Liver (tissue), 9 donors: Measurements from ENCODE around the gene C10orf88. TPM values are rescaled to one million over a fixed set of nuclear protein-coding genes. Genes with fewer than 3 reads are reported as not detected.

Experiments
- DNase-seq: peaks from one replicate; pipeline ENCODE4 v3.0.0-alpha.2; 2017; ENCODE audit warnings: low spot score
- H3K27ac ChIP-seq, 2 donors: one replicate each; pipeline ENCODE4 v1.7.0; 2013; ENCODE audit warnings: inconsistent platforms in 2 of 2, low read length in 2 of 2, control low read depth in 1 of 2, low read depth in 1 of 2, mild to moderate bottlenecking in 1 of 2
- H3K27me3 ChIP-seq, 4 donors: one replicate each; pipeline versions ENCODE4 v1.6.1 to v1.7.0; 2013; ENCODE audit warnings: low read length in 3 of 4, inconsistent platforms in 1 of 4, mild to moderate bottlenecking in 1 of 4, moderate library complexity in 1 of 4; ENCODE audit not compliant: control insufficient read depth in 4 of 4, insufficient read depth in 4 of 4
- H3K36me3 ChIP-seq, 4 donors: one replicate each; pipeline versions ENCODE4 v1.6.1 to v1.7.0; 2013; ENCODE audit warnings: low read length in 3 of 4, mild to moderate bottlenecking in 3 of 4, low read depth in 1 of 4, moderate library complexity in 1 of 4; ENCODE audit not compliant: control insufficient read depth in 4 of 4, insufficient read depth in 3 of 4
- H3K4me1 ChIP-seq, 4 donors: one replicate each; pipeline versions ENCODE4 v1.6.1 to v1.7.0; 2013; ENCODE audit warnings: low read length in 3 of 4, mild to moderate bottlenecking in 3 of 4, moderate library complexity in 1 of 4; ENCODE audit not compliant: control insufficient read depth in 4 of 4, insufficient read depth in 4 of 4
- H3K4me3 ChIP-seq, 3 donors: one replicate each; pipeline versions ENCODE4 v1.6.1 to v1.7.0; 2013; ENCODE audit warnings: low read length in 3 of 3, control low read depth in 1 of 3, low read depth in 1 of 3, mild to moderate bottlenecking in 1 of 3
- H3K9ac ChIP-seq, 2 donors: one replicate each; pipeline ENCODE4 v1.7.0; 2013; ENCODE audit warnings: low read length in 2 of 2, mild to moderate bottlenecking in 2 of 2, moderate library complexity in 2 of 2, control low read depth in 1 of 2, low read depth in 1 of 2
- H3K9me3 ChIP-seq, 4 donors: one replicate each; pipeline versions ENCODE4 v1.6.1 to v1.7.0; 2013; ENCODE audit warnings: low read length in 3 of 4; ENCODE audit not compliant: control insufficient read depth in 4 of 4
- EGR1 ChIP-seq, 2 donors: IDR thresholded peaks; 2 replicates each; pipeline ENCODE4 v1.6.1; 2016 to 2018; ENCODE audit warnings: antibody characterized with exemption in 2 of 2, low read depth in 2 of 2
- FOXA1 ChIP-seq: IDR thresholded peaks from 2 replicates; pipeline ENCODE4 v1.6.1; 2016; ENCODE audit warnings: antibody characterized with exemption
- FOXA2 ChIP-seq: IDR thresholded peaks from 2 replicates; pipeline ENCODE4 v1.6.1; 2016; ENCODE audit warnings: antibody characterized with exemption
- GABPA ChIP-seq, 2 donors: IDR thresholded peaks in 1 of 2; conservative IDR thresholded peaks in 1 of 2; 2 replicates each; pipeline ENCODE4 v1.6.1; 2016; ENCODE audit warnings: antibody characterized with exemption in 2 of 2, mild to moderate bottlenecking in 1 of 2, moderate library complexity in 1 of 2
- HNF4A ChIP-seq, 2 donors: conservative IDR thresholded peaks; 2 replicates each; pipeline ENCODE4 v1.6.1; 2016; ENCODE audit warnings: antibody characterized with exemption in 2 of 2, mild to moderate bottlenecking in 2 of 2
- HNF4G ChIP-seq: IDR thresholded peaks from 2 replicates; pipeline ENCODE4 v1.6.1; 2016; ENCODE audit warnings: antibody characterized with exemption
- JUND ChIP-seq, 2 donors: IDR thresholded peaks; 2 replicates each; pipeline ENCODE4 v1.6.1; 2016; ENCODE audit warnings: antibody characterized with exemption in 2 of 2
- MAX ChIP-seq: IDR thresholded peaks from 2 replicates; pipeline ENCODE4 v1.6.1; 2016; ENCODE audit warnings: antibody characterized with exemption
- NR2F2 ChIP-seq: IDR thresholded peaks from 2 replicates; pipeline ENCODE4 v1.6.1; 2016; ENCODE audit warnings: antibody characterized with exemption
- RAD21 ChIP-seq, 2 donors: IDR thresholded peaks; 2 replicates each; pipeline ENCODE4 v1.6.1; 2016; ENCODE audit warnings: antibody characterized with exemption in 2 of 2, mild to moderate bottlenecking in 2 of 2
- REST ChIP-seq: IDR thresholded peaks from 2 replicates; pipeline ENCODE4 v1.6.1; 2016; ENCODE audit warnings: antibody characterized with exemption, mild to moderate bottlenecking
- RXRA ChIP-seq, 2 donors: IDR thresholded peaks; 2 replicates each; pipeline ENCODE4 v1.6.1; 2017 to 2018; ENCODE audit warnings: antibody characterized with exemption in 2 of 2, mild to moderate bottlenecking in 1 of 2
- SP1 ChIP-seq: IDR thresholded peaks from 2 replicates; pipeline ENCODE4 v1.6.1; 2018; ENCODE audit warnings: antibody characterized with exemption, mild to moderate bottlenecking
- TAF1 ChIP-seq: conservative IDR thresholded peaks from 2 replicates; pipeline ENCODE4 v1.6.1; 2016; ENCODE audit warnings: antibody characterized with exemption, mild to moderate bottlenecking
- YY1 ChIP-seq: IDR thresholded peaks from 2 replicates; pipeline ENCODE4 v1.6.1; 2016; ENCODE audit warnings: antibody characterized with exemption, mild to moderate bottlenecking
- WGBS: extraction: QIAGEN DNeasy Blood & Tissue Kit; methylation state at CpG from one replicate; pipeline ENCODE4 v1.1.7; 2013; 5-methylcytosine and 5-hydroxymethylcytosine counted together
- polyA plus RNA-seq, 2 donors: library from polyadenylated mRNA; stranded (reverse) in 1 of 2; unstranded in 1 of 2; fragments of 200-250 nt in 1 of 2; fragments of >200 nt in 1 of 2; fragmentation: Nextera tagmentation in 1 of 2; extraction: Ambion mirVana in 1 of 2; gene quantifications; one replicate each; pipeline versions ENCODE4 v1.2.1 to v1.2.3, GENCODE V29; 2013 to 2015
- total RNA-seq, 2 donors: library from RNA; depleted of rRNA; stranded (reverse); fragments of >200 nt; gene quantifications; one replicate each; pipeline ENCODE4 v1.2.3, GENCODE V29; 2014
- TF ChIP-seq, protein P1 (sequence below): IDR thresholded peaks from 2 replicates; pipeline ENCODE4 v1.6.1; 2016; ENCODE audit warnings: antibody characterized with exemption
- TF ChIP-seq, protein P2 (sequence below): IDR thresholded peaks from 2 replicates; pipeline ENCODE4 v1.6.1; 2016; ENCODE audit warnings: antibody characterized with exemption
- TF ChIP-seq, protein P3 (sequence below): fragments of 150-350 bp; IDR thresholded peaks from 2 replicates; pipeline ENCODE4 v1.5.1; 2017; ENCODE audit warnings: improper control_type of control experiment, low read depth, low read length; ENCODE audit not compliant: missing input control
- donor health status: healthy.
- donor health status: healthy.
- donor health status: healthy.
- donor health status: healthy.
- donor health status: healthy.

The C10orf88 gene
- total and polyA plus RNA-seq, 4 donors, result 2.2 to 8.4 (median 3.6) TPM

GRCh38 chr10:122930140-122930539 lies 23.9 kb downstream of the C10orf88 start:
- Histone ChIP-seq H3K9ac (no peak overlapping the region), H3K27me3 (no peaks in the 10 kb centered on the region), H3K4me1 (no peaks in the 10 kb centered on the region), H3K4me3 (no peak overlapping the region), H3K36me3 (peaks cover 0 to 4% (median 2%) of the 10 kb centered on the region in 4 donors), H3K9me3 (no peaks in the 10 kb centered on the region), H3K27ac (no peak overlapping the region)
- WGBS, result 98% methylated on average over 1 of the region's 1 CpG
- no peak for DNase-seq
- TF ChIP-seq, protein P1, sequence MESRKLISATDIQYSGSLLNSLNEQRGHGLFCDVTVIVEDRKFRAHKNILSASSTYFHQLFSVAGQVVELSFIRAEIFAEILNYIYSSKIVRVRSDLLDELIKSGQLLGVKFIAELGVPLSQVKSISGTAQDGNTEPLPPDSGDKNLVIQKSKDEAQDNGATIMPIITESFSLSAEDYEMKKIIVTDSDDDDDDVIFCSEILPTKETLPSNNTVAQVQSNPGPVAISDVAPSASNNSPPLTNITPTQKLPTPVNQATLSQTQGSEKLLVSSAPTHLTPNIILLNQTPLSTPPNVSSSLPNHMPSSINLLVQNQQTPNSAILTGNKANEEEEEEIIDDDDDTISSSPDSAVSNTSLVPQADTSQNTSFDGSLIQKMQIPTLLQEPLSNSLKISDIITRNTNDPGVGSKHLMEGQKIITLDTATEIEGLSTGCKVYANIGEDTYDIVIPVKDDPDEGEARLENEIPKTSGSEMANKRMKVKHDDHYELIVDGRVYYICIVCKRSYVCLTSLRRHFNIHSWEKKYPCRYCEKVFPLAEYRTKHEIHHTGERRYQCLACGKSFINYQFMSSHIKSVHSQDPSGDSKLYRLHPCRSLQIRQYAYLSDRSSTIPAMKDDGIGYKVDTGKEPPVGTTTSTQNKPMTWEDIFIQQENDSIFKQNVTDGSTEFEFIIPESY, result no peak
- no peak for TF ChIP-seq FOXA2
- no peak for TF ChIP-seq RAD21 (IDR thresholded peaks at IDR 0.05)
- TF ChIP-seq NR2F2, result no peak
- no peak for TF ChIP-seq GABPA (IDR thresholded peaks at IDR 0.05 in 1 of 2, conservative IDR thresholded peaks at IDR 0.05 in 1 of 2)
- TF ChIP-seq JUND (IDR thresholded peaks at IDR 0.05), result no peak
- TF ChIP-seq RXRA (IDR thresholded peaks at IDR 0.05), result no peak
- TF ChIP-seq, protein P2, sequence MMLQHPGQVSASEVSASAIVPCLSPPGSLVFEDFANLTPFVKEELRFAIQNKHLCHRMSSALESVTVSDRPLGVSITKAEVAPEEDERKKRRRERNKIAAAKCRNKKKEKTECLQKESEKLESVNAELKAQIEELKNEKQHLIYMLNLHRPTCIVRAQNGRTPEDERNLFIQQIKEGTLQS, result no peak
- no peak for TF ChIP-seq MAX

- no peak for DNase-seq
- Histone ChIP-seq H3K9ac (no peak overlapping the region), H3K27ac (no peak overlapping the region), H3K4me1 (no peaks in the 10 kb centered on the region), H3K9me3 (peaks cover 0 to 6% (median 0%) of the 10 kb centered on the region in 4 donors), H3K36me3 (no peaks in the 10 kb centered on the region), H3K4me3 (no peak overlapping the region), H3K27me3 (no peaks in the 10 kb centered on the region)
- TF ChIP-seq EGR1 (IDR thresholded peaks at IDR 0.05; ENCODE audit: low read depth in 2 of 2) (no peak), GABPA (IDR thresholded peaks at IDR 0.05 in 1 of 2, conservative IDR thresholded peaks at IDR 0.05 in 1 of 2) (no peak), FOXA1 (no peak), YY1 (no peak), HNF4G (no peak), REST (no peak), HNF4A (conservative IDR thresholded peaks at IDR 0.05) (no peak), TAF1 (no peak), MAX (no peak), JUND (IDR thresholded peaks at IDR 0.05) (no peak), RAD21 (IDR thresholded peaks at IDR 0.05) (no peak), FOXA2 (no peak), NR2F2 (no peak), SP1 (no peak), RXRA (IDR thresholded peaks at IDR 0.05) (no peak)
- TF ChIP-seq, protein P2, result no peak
- TF ChIP-seq, protein P1, result no peak
- TF ChIP-seq, protein P3, sequence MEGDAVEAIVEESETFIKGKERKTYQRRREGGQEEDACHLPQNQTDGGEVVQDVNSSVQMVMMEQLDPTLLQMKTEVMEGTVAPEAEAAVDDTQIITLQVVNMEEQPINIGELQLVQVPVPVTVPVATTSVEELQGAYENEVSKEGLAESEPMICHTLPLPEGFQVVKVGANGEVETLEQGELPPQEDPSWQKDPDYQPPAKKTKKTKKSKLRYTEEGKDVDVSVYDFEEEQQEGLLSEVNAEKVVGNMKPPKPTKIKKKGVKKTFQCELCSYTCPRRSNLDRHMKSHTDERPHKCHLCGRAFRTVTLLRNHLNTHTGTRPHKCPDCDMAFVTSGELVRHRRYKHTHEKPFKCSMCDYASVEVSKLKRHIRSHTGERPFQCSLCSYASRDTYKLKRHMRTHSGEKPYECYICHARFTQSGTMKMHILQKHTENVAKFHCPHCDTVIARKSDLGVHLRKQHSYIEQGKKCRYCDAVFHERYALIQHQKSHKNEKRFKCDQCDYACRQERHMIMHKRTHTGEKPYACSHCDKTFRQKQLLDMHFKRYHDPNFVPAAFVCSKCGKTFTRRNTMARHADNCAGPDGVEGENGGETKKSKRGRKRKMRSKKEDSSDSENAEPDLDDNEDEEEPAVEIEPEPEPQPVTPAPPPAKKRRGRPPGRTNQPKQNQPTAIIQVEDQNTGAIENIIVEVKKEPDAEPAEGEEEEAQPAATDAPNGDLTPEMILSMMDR, result no peak
- 78% methylated on average over 2 of the region's 2 CpGs for WGBS
Measured at GRCh38 chr10:122915700-122916099, 38.3 kb downstream of the C10orf88 start.
